H1 (cell line): ENCODE results near the gene ALG14.

ENCODE experiments used
- CREB1 ChIP-seq: IDR thresholded peaks from 2 replicates; pipeline ENCODE4 v1.6.1; 2012; ENCODE audit warnings: inconsistent platforms
- EZH2 ChIP-seq: fragments of 200-600 bp; sonication (generic); IDR thresholded peaks from 2 replicates; pipeline ENCODE4 v1.7.1; 2012; ENCODE audit warnings: low read depth, mild to moderate bottlenecking, moderate library complexity, low read length, inconsistent platforms; ENCODE audit not compliant: severe bottlenecking
- KDM1A ChIP-seq: fragments of 200-600, 300-600 bp; sonication (generic); IDR thresholded peaks from 2 replicates; pipeline ENCODE4 v1.7.1; 2016; ENCODE audit warnings: mild to moderate bottlenecking, low read length, borderline replicate concordance
- POLR2A ChIP-seq, 2 experiments: IDR thresholded peaks; 1 replicate in 1 of 2; 2 replicates in 1 of 2; pipeline ENCODE4 v1.6.1; 2011; ENCODE audit warnings: low read depth in 2 of 2, low read length in 2 of 2, mild to moderate bottlenecking in 2 of 2; ENCODE audit errors: control extremely low read depth in 1 of 2
- RAD21 ChIP-seq, 2 experiments: IDR thresholded peaks in 1 of 2; conservative IDR thresholded peaks in 1 of 2; 2 replicates each; pipeline ENCODE4 v1.6.1; 2011; ENCODE audit warnings: low read depth in 2 of 2, low read length in 2 of 2, improper control_type of control experiment in 1 of 2, inconsistent platforms in 1 of 2, mild to moderate bottlenecking in 1 of 2, moderate library complexity in 1 of 2
- RBBP5 ChIP-seq: IDR thresholded peaks from 2 replicates; pipeline ENCODE4 v1.7.1; 2012; ENCODE audit warnings: low read depth, mild to moderate bottlenecking, inconsistent platforms, low read length, moderate library complexity, borderline replicate concordance
- SIX5 ChIP-seq: IDR thresholded peaks from 2 replicates; pipeline ENCODE4 v1.6.1; 2011; ENCODE audit warnings: mild to moderate bottlenecking, low read depth, low read length
- SP1 ChIP-seq: IDR thresholded peaks from 2 replicates; pipeline ENCODE4 v1.6.1; 2011; ENCODE audit warnings: low read depth, low read length
- TAF1 ChIP-seq: IDR thresholded peaks from 2 replicates; pipeline ENCODE4 v1.6.1; 2011; ENCODE audit warnings: mild to moderate bottlenecking, low read depth, low read length
- TCF12 ChIP-seq: IDR thresholded peaks from 2 replicates; pipeline ENCODE4 v1.6.1; 2011; ENCODE audit warnings: low read depth, mild to moderate bottlenecking, low read length
- TF ChIP-seq, protein P1 (sequence below), 3 experiments: IDR thresholded peaks; 1 replicate in 2 of 3; 2 replicates in 1 of 3; pipeline versions ENCODE4 v1.5.1 to v1.6.1; 2011; ENCODE audit warnings: low read length in 3 of 3, mild to moderate bottlenecking in 3 of 3, inconsistent platforms in 2 of 3, low read depth in 1 of 3, moderate library complexity in 1 of 3; ENCODE audit not compliant: insufficient read depth in 1 of 3; ENCODE audit errors: control extremely low read depth in 1 of 3

DNA sequence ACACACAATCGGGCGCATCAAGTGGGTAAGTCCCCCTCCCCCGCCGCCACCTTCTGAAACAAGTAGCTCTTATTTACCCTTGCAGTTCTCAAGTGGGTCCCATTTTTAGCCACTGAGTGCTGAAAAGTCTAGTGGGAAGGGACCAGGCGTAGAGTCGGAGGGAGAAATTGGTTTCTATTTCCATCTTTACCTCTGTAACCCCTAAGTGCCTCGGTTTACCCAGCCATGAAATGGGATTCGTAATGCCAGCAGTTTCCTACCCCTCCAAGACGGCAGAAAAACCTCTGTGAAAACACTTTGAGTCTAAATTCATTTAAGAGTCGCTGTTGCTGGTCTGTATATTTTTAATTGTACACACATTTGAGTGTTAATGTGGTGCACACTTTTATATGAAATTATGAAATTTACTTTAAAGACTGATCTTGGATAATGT lies 45.3 kb upstream of the ALG14 start:
- TF ChIP-seq, protein P1, sequence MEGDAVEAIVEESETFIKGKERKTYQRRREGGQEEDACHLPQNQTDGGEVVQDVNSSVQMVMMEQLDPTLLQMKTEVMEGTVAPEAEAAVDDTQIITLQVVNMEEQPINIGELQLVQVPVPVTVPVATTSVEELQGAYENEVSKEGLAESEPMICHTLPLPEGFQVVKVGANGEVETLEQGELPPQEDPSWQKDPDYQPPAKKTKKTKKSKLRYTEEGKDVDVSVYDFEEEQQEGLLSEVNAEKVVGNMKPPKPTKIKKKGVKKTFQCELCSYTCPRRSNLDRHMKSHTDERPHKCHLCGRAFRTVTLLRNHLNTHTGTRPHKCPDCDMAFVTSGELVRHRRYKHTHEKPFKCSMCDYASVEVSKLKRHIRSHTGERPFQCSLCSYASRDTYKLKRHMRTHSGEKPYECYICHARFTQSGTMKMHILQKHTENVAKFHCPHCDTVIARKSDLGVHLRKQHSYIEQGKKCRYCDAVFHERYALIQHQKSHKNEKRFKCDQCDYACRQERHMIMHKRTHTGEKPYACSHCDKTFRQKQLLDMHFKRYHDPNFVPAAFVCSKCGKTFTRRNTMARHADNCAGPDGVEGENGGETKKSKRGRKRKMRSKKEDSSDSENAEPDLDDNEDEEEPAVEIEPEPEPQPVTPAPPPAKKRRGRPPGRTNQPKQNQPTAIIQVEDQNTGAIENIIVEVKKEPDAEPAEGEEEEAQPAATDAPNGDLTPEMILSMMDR (IDR thresholded peaks at IDR 0.05; ENCODE audit: control extremely low read depth in 1 of 3, insufficient read depth in 1 of 3, low read depth in 1 of 3, low read length in 3 of 3) = no peak
- TF ChIP-seq POLR2A (IDR thresholded peaks at IDR 0.05; ENCODE audit: control extremely low read depth in 1 of 2, low read depth in 2 of 2, low read length in 2 of 2) (no peak), KDM1A (peak; percentile 75; the same call in 1 of the 2 replicates), CREB1 (no peak), TAF1 (no peak), SP1 (no peak), RAD21 (IDR thresholded peaks at IDR 0.05 in 1 of 2, conservative IDR thresholded peaks at IDR 0.05 in 1 of 2; ENCODE audit: low read depth in 2 of 2, low read length in 2 of 2) (no peak), TCF12 (no peak), EZH2 (no peak), RBBP5 (no peak), SIX5 (no peak)
